Right forelimb (tissue), 1 donor: Measurements from ENCODE around the gene FES.
"Not testable (repeated sequence)": the region's sequence is repeated elsewhere in the genome, so short reads cannot be mapped to it uniquely, and the experiment has no call there.

Experiments used
- DNase-seq: peaks from one replicate; pipeline ENCODE4 v3.0.0-alpha.2; 2018

Gene FES

DNA sequence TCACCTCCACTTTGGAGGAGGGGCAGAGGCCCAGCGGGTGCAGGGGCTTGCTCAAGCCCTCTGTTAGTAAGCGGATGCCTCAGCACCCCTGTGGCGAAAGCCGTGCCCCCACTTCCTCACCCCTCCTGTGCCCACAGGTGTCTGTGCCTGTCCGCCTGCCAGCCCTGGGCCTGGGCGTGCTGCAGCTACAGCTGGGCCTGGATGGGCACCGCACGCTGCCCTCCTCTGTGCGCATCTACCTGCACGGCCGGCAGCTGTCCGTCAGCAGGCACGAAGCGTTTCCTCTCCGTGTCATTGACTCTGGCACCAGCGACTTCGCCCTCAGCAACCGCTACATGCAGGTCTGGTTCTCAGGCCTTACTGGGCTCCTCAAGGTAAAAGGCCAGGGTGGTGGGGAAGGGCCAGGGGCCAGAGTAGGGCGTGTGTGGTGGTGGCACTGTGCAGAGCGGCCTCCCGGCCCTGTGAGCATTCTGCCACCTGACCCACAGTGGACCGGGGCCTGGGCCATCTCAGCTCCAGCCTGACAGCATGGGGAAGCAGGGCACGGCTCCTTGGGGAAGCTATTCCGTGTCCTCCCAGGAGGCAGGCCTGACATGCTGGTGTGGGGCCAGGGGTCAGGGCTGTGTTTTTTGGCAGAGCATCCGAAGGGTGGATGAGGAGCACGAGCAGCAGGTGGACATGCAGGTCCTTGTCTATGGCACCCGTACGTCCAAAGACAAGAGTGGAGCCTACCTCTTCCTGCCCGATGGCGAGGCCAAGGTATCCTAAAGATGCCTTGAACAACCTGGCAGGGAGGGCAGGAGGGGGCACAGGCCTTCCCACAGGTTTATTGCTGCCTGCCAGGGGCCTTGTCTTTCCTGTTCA lies 27.8 kb downstream of the FES start:
- no peak for DNase-seq

DNA sequence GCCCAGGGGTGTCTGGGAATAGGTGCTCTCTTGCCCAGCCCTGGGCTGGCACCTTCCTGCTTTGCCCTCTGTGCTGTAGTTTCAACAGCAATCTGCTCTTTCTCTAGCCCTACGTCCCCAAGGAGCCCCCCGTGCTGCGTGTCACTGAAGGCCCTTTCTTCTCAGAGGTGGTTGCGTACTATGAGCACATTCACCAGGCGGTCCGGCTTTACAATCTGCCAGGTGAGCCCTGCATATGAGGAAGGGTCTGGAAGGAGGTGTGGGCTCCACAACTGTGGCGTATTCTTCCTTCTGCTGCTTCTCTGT lies 28.4 kb downstream of the FES start:
- DNase-seq = no peak

DNA sequence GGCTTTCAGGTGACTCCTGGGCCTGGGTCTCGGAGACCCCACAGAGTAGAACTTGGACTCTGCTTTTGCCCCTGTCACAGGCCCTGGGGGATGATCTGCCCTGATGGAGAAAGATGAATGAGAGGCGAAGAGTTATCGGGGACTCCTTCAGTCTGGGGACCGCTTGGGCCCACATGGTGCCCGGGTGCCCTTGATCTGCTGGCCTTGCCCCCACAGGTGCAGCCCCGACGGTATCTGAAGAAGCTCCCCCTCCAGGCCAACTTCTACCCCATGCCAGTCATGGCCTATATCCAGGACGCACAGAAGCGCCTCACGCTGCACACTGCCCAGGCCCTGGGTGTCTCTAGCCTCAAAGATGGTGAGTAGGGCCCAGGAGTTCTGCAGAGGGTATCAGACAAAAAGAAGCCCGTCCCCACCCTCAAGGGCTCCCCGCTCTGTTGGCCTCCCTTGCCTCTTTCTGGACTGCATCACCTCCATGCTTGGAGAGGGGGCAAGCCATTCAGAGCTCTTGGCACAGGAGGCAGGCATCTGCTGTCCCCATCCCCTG lies 29.2 kb downstream of the FES start:
- DNase-seq = no peak

DNA sequence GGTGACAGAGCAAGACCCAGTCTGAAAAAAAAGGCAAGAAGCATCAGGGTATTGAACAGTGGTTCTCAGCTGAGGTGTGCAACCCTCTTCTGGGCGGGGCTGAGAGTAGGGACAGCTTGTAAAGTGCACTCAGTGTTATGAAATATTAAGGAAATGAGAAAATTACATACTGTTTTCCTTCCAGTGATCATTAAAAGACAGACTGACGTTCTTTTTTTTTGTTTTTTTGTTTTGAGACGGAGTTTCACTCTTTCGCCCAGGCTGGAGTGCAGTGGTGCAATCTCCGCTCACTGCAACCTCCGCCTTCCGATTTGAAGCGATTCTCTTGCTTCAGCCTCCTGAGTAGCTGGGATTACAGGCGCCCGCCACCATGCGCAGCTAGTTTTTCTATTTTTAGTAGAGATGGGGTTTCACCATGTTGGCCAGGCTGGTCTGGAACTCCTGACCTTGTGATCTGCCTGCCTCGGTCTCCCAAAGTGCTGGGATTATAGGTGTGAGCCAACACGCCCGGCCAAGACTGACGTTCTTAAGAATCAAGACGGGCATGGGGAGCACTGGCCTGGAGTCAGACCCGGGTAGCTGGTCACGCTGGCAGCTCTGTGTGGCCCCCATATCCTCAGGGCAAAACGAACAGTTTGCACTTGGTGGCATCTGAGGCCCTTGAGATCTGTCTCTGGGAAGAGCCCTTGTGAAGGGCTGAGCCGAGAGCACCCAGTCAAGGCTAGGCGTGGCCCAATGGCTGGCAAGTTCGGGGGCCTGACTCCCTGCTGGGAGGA lies 30.2 kb downstream of the FES start:
- DNase-seq = no peak

DNA sequence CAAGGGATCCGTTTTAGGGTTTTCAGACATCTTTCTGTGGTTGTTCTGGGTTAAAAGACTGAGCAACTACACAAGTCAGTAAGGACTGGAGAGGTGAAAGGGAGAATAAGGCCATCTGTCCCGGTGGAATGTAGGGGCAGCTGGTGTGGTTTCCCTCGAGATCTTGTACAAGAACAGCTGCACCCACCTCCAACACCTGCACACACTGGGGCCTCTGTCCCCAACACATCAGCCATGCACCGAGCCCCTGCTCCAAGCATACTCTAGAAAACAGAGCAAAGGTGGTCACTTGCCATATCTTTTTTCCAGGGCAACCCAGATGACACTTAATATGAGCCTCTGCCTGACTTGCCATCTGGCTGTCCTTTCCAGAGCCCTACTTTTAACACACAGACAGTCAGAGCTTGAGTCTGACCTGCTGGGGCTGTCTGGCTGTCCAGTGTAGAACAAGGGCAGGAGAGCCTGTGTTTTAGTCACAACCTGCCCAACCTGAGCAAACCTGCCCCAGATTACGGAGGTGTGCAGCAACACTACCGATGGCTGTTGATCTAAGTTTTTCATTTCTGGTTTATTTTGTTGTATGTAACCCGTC lies 31.0 kb downstream of the FES start:
- DNase-seq = no peak

DNA sequence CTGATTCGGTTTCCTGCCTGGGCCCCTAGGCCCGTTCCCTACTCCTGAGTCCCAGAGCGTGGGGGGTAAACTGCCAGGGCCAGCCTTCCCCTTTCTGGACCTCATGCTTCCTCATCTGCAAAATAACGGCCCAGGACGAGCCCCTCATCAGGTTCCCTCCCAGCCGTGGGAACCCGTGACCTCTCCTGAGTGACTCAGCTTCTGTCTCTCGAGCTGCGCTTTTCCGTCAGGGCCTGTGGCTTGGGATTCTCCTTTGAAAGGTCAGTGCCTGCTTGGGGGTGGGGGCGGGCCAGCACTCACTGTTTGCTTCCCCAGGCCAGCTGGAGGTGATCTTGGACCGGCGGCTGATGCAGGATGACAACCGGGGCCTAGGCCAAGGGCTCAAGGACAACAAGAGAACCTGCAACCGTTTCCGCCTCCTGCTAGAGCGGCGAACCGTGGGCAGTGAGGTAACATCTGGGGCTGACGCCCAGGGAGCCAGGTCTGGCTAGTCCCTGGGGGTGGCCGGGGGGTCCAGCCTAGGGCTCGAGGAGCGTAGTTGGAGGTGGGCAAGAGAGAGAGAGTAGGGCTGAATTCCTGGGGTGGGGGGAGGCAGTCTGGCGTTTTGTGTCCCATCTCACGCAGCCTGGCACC lies 31.6 kb downstream of the FES start:
- no peak for DNase-seq

DNA sequence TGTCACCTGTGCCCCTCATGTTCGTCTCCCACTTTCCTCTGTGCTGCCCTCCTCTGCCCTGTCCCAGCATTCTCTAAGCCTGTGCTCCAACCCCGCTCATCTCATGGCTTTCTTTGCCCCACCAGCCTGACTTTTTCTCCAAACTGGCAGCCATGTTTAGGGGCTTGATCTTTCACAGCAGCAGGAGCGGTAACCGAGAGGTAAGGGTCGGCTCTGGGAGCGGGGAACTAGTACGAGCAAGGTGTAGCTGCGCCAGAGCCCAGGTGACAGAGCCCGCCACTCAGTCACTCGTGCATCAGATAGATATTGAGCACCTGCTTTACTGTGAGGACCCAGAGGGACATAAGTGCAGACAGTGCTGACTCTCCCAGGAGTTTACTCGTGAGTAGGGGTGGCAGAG lies 32.2 kb downstream of the FES start:
- no peak for DNase-seq

DNA sequence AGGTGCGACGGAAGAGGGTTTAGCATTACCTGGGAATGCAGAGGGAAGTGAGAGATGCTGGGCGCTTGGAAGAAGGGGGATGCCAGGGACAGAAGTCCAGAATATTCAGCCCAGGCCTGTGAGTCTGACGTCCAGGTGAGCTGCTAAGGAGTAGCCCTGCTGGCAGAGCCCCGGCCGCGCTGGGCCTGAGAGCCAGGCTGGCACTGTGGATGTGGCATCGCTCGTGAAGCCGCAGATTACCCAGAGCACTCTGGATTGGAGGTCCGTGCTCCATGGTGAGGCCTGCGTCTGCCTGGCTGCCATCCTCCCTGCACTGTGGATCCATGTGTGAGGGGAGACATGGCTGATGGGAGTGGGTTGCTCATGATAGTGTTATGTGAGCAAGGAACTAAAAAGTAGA lies 33.3 kb downstream of the FES start:
- no peak for DNase-seq

DNA sequence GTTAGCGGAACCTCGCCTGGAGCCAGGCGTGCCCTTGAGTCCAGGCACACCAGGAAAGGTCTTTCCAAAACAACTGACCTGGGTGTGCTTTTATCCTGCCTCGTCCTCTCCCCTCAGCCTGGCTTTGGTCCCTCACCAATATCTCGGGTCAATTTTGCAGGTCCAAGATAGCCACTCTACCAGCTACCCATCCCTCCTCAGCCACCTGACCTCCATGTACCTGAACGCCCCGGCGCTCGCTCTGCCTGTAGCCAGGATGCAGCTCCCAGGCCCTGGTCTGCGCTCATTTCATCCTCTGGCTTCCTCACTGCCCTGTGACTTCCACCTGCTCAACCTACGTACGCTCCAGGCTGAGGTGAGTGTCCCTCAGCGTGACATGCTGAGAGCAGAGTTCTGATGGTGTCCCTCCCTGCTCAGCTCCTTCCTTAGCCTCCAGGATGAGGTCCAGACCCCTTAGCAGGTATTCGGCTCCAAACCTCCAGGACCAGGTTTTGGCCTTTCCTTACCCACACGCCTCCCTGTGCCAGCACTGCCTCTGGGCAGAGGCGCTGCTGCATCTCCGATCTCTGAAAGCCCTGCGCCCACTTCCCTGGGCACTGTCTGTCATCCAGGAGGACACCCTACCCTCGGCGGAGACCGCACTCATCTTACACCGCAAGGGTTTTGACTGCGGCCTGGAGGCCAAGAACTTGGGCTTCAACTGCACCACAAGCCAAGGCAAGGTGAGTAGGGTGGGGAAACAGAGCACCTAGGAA lies 33.9 kb downstream of the FES start:
- DNase-seq = no peak

DNA sequence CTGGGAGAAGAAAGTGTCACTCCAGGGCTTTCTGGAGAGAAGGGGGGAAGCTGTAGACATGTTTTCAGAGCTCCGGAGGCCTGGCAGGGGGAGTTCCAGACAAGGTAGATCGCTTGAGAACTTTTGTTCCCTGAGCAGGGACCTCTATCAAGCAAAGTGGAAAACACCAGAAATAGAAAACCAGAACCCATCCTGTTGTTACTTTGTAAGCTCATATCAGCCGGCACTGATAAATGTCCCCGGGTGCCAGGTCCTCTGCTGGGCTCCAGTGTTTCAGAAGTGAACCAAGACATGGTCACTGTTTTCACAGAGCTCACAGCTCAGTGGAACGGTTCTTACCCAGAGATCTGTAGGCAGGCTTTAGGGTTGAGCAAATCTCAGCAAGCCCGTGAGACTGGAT lies 34.5 kb downstream of the FES start:
- DNase-seq = no peak

DNA sequence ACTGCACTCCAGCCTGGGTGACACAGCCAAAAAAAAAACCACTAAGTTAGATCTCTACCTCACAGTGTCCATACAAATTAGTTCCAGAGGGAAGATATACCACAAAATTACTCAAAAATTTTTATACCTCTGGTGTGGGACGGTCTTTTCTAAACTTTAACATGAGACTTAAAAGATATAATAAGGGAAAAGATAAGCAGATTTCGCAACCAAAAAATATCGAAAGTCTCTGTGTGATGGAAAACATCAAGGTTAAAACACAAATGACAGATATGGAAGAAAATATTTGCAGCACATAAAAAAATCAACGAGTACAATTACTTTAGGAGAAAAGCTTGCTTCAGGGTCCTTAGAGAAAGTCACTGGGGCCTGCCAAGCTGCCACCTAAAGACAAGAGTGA lies 37.6 kb downstream of the FES start:
- no peak for DNase-seq

DNA sequence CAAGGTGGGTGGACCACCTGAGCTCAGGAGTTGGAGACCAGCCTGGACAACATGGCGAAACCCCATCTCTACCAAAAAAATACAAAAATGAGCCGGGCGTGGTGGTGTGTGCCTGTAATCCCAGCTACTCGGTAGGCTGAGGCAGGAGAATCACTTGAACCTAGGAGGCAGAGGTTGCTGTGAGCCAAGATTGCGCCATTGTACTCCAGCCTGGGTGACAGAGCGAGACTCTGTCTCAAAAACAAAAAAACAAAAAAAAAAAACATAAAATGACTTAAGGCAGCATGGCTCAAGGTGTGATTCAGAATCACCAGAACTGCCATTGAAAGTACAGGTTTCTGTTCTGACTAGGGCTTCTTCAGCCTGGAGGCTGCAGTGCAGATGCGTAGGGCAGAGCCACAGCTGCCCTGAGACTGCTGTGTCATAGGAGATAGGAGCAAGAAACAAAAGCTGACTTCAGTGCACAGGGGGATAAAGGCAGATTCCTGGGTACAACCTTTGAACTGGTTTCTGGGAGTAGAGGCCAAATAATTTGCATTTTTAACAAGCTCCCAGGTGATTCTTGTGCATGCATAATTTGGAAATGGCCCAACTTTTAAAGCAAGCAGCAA lies 38.5 kb downstream of the FES start:
- DNase-seq = not testable (repeated sequence)

DNA sequence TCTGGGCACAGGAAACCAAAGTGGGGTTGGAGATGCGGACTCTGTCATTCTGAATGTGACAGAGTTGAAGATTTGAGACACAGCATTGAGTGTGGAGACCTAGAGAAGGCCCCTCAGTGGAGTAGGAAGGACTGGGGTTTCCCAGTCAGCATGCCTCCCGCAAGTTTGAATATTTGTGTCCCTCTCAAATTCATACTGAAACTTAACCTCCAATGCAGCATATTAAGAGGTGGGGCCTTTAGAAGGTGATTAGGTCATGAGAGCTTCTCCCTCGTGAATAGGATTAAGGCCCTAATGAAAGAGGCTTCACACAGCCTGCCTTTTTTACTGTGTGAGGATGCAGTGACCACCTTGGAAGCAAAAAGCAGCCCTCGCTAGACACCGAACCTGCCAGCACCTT lies 40.1 kb downstream of the FES start:
- DNase-seq = no peak

DNA sequence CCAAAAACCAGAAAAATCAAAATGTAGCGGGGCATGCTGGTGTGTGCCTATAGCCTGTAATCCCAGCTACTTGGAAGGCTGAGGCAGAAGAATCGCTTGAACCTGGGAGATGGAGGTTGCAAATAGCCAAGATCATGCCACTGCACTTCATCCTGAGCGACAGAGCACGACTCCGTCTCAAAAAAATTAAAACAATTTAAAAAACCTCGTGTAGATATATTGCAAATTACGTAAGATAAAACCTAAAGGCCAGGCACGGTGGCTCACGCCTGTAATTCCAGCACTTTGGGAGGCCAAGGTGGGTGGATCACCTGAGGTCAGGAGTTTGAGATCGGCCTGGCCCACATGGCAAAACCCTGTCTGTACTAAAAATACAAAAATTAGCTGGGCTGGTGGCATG lies 42.5 kb downstream of the FES start:
- not testable (repeated sequence) for DNase-seq

DNA sequence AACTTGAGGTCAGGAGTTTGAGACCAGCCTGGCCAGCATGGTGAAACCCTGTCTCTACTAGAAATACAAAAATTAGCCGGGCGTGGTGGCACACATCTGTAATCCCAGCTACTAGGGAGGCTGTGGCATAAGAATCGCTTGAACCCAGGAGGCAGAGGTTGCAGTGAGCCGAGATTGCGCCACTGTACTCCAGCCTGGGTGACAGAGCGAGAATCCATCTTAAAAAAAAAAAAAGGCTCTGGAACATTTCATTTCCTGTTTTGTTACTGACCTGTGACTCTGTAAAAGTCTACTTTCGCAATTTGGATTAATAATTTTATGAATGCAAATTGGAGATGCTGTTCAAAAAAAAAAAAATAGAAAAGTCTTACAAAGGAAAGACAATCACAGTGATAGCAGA lies 43.8 kb downstream of the FES start:
- not testable (repeated sequence) for DNase-seq

DNA sequence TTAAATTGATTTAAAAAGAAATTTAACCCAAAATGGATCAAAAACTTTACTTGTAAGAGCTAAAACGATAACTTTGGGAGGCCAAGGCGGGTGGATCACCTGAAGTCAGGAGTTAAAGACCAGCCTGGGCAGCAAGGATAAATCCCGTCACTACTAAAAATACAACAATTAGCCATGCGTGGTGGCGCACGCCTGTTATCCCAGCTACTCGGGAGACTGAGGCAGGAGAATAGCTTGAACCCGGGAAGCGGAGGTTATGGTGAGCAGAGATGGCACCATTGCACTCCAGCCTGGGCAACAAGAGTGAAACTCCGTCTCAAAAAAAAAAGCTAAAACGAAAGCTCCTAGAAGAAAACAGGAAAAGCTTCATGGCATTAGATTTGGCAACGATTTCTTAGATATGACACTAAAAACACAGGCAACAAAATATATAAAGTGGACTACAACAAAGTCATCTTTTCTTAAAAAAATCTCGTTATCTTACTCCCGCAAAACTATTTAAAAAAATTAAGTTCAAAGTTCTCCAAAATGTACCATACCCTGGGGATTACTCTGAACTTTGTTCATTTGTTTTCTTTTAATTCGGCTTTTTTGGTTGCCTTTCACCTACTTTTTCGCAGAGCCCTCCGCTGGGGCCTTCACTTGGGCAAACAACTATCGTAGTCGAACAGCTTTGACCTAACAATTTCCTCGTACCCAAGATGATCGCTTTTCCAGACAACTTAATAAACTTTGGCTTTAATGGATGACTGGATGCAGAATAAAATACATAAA lies 45.1 kb downstream of the FES start:
- DNase-seq = no peak

DNA sequence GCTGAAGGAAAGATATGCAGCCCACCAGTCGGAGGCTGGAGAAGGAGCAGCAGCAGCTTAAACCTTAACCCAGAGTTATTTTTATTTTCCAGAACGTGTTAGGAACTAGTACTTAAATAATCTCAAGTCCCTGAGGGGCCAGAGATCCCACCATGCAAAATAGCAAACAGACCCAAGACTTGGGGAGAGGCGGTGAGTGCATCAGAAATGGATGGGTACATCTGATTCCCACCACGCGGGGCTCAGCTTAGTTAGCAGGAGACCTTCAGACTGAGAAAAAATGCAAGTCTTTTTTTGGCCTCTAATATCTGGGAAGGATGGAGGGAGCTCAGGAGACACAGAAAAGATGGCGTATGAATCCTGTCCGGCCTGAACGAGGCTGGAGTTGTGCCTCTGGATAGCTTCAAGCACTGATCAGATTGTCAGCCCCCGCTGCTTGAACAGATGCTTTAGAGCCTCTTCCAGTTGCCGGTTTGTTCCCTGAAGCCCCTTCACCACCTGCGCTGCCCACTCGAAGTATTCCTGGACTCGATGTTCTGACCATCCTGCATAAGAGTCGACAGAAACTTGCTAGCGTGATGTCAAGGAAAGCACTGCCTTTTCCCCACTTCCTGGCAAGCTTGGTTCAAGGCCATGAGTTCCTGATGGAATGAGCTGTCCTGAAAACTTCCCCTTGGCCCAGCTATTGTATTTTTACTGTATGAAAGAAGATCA lies 46.7 kb downstream of the FES start:
- DNase-seq = no peak

DNA sequence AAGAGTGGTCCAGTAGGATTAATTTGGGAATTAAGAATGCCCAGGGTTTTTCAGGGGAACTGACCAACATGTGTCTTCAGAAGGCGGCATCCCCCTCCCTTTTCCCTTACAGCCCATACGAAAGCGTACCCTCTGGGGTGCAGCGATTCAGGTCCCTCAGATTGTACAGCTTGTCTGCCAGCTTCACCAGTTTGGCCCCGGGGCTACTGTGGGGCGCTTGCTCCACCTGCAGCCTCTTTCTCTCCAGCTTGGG lies 47.2 kb downstream of the FES start:
- DNase-seq = no peak

DNA sequence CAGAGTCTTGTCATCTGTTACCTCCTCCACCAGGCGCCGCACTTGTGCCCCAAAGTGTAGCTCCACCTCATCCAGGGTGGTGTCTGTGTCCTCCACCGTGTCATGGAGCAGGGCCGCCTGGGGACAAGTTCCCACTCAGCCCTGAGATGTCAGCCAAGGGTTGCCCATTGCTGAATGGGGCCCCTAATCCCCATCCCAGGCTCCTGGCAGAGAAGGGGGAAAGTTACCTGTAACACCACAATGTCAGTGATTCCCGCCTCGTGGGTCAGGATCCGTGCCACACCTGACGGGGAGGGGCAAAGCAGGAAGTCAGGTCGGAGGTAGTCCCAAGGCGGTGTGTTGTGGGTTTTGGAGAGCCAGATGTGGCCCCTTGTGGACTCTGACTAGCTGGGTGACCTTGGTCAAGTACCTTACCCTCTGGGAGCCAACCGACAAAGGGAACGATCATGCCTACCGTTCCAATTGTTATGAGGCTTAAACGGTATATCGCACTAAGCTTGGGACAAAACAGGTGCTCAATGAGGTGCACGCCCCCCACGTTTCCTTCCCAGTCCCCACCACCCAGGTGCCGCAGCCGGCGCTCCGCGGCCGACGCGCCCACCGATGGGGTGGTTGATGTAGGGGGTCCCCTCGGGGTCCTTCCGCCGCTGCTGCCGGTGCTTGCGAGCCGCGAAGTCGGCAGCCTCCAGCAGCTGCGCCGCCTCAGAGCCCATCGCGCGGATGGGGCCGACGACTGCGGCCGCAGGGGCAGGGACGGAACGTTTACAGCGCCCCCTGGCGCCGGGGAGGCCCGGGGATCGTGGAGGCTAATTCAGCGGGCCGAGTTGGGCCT lies 47.7 kb downstream of the FES start, which contains the start of gene HDDC3:
TSS of gene HDDC3 (minus strand) at position 722 of the 832 bp plus-strand sequence. CDS start at position 713, 9 bp downstream.
- DNase-seq = peak; percentile 93

DNA sequence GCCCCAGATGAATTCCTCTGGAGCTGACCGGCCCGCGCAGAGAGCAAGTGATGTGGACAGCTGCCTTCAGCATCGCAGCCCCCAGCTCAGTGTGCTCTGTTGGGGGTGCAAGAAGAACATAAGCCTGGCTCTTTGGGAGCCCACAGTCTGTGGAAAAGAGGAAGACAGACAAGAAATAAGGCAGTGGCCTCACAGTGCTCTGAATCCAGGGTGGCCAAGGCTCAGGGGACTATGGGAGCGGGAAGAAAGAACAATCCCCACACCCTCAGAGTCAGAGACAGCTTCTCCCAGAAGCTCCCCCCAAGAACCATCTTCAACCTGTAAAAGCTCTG lies 48.3 kb downstream of the FES start:
- DNase-seq = no peak
